HUES48 (cell line): Measurements from ENCODE around the gene MAP3K14.

ENCODE experiments used
- H3K27ac ChIP-seq: one replicate; pipeline ENCODE4 v1.7.0; 2013; ENCODE audit warnings: low read depth, low read length, inconsistent platforms
- H3K27me3 ChIP-seq: 2 replicates; pipeline ENCODE4 v1.6.1; 2013; ENCODE audit warnings: mild to moderate bottlenecking, low read length; ENCODE audit not compliant: control insufficient read depth, insufficient read depth
- H3K36me3 ChIP-seq: 2 replicates; pipeline ENCODE4 v1.6.1; 2013; ENCODE audit warnings: low read length; ENCODE audit not compliant: control insufficient read depth, insufficient read depth
- H3K4me1 ChIP-seq: 2 replicates; pipeline ENCODE4 v1.6.1; 2013; ENCODE audit warnings: mild to moderate bottlenecking, low read length; ENCODE audit not compliant: control insufficient read depth, insufficient read depth
- H3K4me3 ChIP-seq: 2 replicates; pipeline ENCODE4 v1.5.1; 2013; ENCODE audit warnings: mild to moderate bottlenecking, low read depth, low read length
- H3K9ac ChIP-seq: 2 replicates; pipeline ENCODE4 v1.6.1; 2013; ENCODE audit warnings: mild to moderate bottlenecking, low read depth, low read length, moderate library complexity
- H3K9me3 ChIP-seq: 2 replicates; pipeline ENCODE4 v1.6.1; 2013; ENCODE audit warnings: low read length; ENCODE audit not compliant: control insufficient read depth, insufficient read depth

MAP3K14 gene

DNA sequence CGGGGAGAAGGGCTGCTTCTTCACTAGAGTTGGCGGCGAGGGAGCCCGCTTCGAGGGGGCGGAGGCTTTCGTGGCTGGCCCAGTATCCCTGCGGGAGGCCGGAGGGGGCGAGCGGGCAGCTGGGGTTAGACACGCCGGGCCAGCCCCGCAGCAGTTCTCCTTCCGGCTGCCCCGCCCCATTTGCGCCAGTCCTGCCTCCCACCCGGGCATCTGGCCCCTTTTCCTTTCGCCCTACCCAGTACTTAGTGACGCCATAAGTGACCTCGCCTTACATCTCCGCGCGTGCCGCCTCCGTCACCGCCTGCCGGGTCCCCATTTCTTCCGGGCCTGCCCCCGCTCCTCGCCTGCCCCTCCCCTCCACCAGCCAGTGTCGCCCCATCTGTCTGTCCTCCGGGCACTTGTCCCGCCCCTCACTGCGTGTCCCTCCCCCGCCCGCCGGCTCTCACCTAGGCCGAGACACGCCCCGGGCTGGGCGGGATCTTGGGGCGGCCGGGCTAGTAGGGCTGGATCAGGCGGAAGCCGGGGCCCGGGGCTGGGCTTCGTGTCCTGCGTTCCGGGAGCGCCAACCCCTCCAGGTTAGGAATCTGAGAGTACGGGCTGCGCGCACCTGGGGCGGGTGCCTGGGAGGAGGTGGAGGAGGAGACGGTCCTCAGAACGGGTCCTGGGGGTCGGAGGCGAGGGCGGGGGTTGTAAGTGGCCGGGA is 69.2 kb downstream of the MAP3K14 start:
- Histone ChIP-seq H3K9me3 (no peaks in the 10 kb centered on the region), H3K27me3 (no peaks in the 10 kb centered on the region; the same call in 1 of the 2 replicates), H3K27ac (peak overlapping the region; percentile 93), H3K9ac (peak overlapping the region; percentile 82), H3K36me3 (peaks cover 11% of the 10 kb centered on the region), H3K4me3 (peak overlapping the region; percentile 88), H3K4me1 (peaks cover 12% of the 10 kb centered on the region)

DNA sequence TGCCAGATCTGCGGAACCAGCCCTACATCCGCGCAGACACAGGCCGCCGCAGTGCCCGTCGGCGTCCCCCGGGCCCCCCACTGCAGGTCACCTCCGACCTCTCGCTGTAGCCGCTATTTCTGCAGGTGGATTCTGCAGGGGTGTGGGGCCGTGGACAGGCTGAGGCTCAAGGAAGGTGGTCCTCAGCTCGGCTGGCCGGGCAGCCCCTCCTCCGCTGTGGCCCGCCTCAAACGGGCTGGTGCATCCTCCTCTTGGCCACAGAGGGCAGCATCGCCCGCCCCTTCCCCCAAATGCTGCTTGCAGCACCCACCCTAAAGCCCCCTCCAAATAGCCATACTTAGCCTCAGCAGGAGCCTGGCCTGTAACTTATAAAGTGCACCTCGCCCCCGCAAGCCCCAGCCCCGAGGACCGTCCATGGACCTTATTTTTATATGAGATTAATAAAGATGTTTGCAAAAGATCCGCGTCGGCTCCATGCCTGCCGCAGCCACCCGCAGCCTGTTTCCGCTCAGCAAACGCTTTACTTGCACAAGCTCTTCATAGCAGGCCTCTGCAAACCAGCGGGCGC is 69.9 kb downstream of the MAP3K14 start:
- Histone ChIP-seq H3K27ac (peak overlapping the region; percentile 93), H3K9me3 (no peaks in the 10 kb centered on the region), H3K9ac (peak overlapping the region; percentile 65), H3K4me3 (peak overlapping the region; percentile 88), H3K4me1 (peaks cover 12% of the 10 kb centered on the region), H3K36me3 (peaks cover 11% of the 10 kb centered on the region), H3K27me3 (no peaks in the 10 kb centered on the region; the same call in 1 of the 2 replicates)

DNA sequence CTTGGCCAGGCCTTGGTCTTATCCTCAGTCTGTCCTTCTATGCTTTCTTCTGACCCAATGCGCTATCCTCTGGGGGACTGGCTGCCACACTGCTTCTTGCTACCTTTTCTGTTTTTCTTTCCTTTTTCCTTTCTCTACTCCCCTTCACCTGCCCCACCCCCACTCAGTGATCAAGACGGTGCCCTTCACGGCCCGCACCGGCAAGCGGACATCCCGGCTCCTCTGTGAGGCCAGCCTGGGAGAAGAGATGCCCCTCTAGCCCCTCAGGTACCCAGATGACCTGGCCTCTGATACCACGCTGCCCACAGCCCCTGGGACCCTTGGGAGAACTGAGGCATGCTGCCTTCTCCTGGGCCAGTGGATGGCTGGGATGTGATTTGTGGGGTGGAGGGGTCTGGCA is 70.5 kb downstream of the MAP3K14 start:
- H3K9me3 ChIP-seq: no peaks in the 10 kb centered on the region
- peak overlapping the region; percentile 88 for H3K4me3 ChIP-seq
- H3K36me3 ChIP-seq: peaks cover 11% of the 10 kb centered on the region
- H3K27ac ChIP-seq: no peak overlapping the region
- peaks cover 12% of the 10 kb centered on the region for H3K4me1 ChIP-seq
- H3K9ac ChIP-seq: no peak overlapping the region
- no peaks in the 10 kb centered on the region; the same call in 1 of the 2 replicates for H3K27me3 ChIP-seq

DNA sequence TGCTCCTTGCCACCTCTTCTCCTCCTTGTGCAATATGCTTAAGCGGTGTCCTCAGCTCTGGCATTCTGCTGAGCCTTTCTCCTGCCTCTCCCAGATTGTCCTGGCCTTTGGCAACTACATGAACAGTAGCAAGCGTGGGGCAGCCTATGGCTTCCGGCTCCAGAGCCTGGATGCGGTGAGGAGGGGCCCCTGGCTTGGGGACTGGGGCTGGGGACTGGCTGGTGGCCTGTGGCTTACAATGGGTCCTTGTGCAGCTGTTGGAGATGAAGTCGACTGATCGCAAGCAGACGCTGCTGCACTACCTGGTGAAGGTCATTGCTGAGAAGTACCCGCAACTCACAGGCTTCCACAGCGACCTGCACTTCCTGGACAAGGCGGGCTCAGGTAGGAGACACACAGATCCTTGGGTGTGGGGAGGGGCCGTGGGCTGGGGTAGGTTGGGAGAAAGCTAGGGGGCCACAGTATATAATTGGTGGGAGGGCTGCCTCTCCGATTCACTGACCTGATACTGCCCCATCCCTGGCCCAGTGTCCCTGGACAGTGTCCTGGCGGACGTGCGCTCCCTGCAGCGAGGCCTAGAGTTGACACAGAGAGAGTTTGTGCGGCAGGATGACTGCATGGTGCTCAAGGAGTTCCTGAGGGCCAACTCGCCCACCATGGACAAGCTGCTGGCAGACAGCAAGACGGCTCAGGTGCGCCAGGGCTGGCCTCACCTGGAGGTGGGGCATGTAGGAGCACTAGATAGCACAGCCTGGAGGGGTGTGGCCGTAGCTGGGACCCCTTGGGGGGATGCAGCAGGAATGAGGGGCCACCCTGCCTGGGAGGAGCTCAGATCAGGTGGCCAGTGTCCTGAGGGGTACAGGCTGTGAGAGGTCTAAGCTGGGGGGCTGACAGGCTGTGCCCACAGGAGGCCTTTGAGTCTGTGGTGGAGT is 71.8 kb downstream of the MAP3K14 start:
- Histone ChIP-seq H3K36me3 (peaks cover 6% of the 10 kb centered on the region; the same call in 1 of the 2 replicates), H3K9ac (no peak overlapping the region), H3K27me3 (peaks cover 11% of the 10 kb centered on the region), H3K4me3 (no peak overlapping the region), H3K4me1 (peaks cover 18% of the 10 kb centered on the region), H3K9me3 (no peaks in the 10 kb centered on the region), H3K27ac (no peak overlapping the region)

DNA sequence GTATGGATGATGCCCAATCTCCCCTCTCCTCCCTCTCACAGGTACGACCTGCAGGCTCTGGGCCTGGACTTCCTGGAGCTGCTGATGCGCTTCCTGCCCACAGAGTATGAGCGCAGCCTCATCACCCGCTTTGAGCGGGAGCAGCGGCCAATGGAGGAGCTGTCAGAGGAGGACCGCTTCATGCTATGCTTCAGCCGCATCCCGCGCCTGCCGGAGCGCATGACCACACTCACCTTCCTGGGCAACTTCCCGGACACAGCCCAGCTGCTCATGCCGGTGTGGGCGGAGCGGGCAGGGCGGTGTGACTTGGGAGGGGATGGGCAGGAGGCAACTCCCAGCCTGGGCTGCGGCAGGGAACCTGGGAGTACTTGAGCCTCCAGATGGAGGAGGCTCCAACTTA is 73.1 kb downstream of the MAP3K14 start:
- H3K9ac ChIP-seq: no peak overlapping the region
- H3K27ac ChIP-seq: no peak overlapping the region
- no peak overlapping the region for H3K4me3 ChIP-seq
- H3K36me3 ChIP-seq: no peaks in the 10 kb centered on the region
- no peaks in the 10 kb centered on the region for H3K9me3 ChIP-seq
- peaks cover 17% of the 10 kb centered on the region for H3K4me1 ChIP-seq
- peaks cover 19% of the 10 kb centered on the region for H3K27me3 ChIP-seq

DNA sequence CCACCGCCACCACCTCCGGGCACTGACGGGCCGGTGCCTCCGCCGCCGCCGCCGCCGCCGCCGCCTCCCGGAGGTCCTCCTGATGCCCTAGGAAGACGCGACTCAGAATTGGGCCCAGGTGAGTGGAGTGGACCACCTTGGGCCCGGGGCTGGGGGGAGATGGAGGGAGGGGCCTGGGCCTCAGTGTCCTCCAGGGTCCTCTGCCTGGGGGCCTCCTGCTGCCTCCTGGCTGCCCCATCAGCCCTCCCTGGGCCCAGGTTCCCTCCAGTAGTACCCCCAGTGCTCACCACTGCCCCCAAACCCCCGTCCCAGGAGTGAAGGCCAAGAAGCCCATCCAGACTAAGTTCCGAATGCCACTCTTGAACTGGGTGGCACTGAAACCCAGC is 74.8 kb downstream of the MAP3K14 start:
- peaks cover 12% of the 10 kb centered on the region for H3K4me1 ChIP-seq
- H3K27ac ChIP-seq: no peak overlapping the region
- H3K27me3 ChIP-seq: peaks cover 30% of the 10 kb centered on the region
- no peak overlapping the region for H3K9ac ChIP-seq
- H3K9me3 ChIP-seq: no peaks in the 10 kb centered on the region
- H3K4me3 ChIP-seq: 0 out of 2 replicates have a peak overlapping the region, but pooled peaks have one; percentile 31
- no peaks in the 10 kb centered on the region for H3K36me3 ChIP-seq

DNA sequence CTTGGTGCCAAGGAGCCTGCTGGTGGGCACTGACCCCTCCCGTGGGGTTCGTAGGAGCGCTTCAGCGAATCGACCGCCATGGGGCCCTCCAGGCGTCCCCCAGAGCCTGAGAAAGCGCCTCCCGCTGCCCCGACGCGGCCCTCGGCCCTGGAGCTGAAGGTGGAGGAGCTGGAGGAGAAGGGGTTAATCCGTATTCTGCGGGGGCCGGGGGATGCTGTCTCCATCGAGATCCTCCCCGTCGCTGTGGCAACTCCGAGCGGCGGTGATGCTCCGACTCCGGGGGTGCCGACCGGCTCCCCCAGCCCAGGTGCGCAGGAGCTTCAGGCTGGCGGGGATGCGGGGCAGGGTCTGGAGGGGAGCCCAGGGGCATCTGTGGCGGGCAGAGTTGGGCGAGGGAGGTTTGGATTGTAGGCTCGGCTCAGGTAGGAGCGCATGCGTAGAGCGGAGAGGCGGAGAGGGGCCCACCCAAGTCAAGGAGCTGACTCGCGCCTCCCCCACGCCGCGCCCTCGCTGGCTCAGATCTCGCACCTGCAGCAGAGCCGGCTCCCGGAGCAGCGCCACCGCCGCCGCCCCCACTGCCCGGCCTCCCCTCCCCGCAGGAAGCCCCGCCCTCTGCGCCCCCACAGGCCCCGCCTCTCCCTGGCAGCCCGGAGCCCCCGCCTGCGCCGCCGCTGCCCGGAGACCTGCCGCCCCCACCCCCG is 75.3 kb downstream of the MAP3K14 start:
- H3K9me3 ChIP-seq: no peaks in the 10 kb centered on the region
- peak overlapping the region; percentile 68 for H3K4me3 ChIP-seq
- no peak overlapping the region for H3K9ac ChIP-seq
- H3K36me3 ChIP-seq: no peaks in the 10 kb centered on the region
- H3K27ac ChIP-seq: no peak overlapping the region
- peaks cover 8% of the 10 kb centered on the region for H3K4me1 ChIP-seq
- peaks cover 30% of the 10 kb centered on the region for H3K27me3 ChIP-seq

DNA sequence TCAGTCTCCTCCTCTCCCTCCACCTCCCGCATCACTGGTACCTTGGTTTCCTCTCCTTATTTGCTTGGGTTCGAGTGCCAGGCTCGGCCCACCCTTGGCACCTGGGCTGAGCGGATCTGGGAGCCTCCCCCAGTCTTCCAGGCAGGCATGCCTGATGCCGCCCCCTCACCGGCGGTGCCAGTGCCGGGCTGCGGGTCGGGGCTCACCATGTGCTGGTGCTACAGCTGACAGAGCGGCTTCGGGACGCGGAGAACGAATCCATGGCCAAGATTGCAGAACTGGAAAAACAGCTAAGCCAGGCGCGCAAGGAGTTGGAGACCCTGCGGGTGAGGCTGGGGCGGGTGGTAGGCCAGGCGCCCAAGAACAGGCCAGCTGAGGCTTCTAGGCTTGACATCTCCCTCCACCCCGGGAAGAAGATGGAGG is 75.9 kb downstream of the MAP3K14 start:
- no peaks in the 10 kb centered on the region for H3K36me3 ChIP-seq
- H3K27me3 ChIP-seq: peaks cover 30% of the 10 kb centered on the region
- peaks cover 8% of the 10 kb centered on the region for H3K4me1 ChIP-seq
- no peak overlapping the region for H3K27ac ChIP-seq
- H3K9me3 ChIP-seq: no peaks in the 10 kb centered on the region
- no peak overlapping the region for H3K9ac ChIP-seq
- H3K4me3 ChIP-seq: peak overlapping the region; percentile 68

DNA sequence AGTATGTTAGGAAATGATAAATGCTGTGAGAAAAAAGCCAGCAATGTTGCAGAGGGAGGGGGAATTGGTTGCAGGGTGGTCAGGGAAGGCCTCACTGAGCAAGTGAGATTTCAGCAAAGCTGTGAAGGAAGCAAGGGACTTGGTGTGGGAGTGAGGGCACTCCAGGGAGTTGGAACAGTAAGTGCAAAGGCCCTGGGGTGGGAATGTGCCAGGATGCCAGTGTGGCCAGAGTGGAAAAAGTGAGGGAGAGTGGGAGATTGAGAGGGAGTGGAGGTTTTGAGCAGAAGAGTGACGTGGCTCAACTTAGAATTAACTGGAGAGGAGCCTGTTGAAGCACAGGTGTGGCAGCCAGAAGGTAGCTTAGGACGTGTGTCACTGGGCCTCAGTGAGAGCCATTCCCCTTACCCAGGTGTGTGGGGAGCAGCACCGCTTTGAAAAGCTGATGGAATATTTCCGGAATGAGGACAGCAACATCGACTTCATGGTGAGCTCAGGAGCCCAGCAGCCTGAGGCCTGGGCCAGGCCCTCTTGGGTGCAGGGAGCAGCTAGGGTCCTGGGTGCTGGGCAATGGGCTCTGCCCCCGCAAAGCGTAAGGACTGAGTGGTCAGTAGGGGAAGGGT is 78.6 kb downstream of the MAP3K14 start:
- H3K4me3 ChIP-seq: no peak overlapping the region
- H3K9me3 ChIP-seq: no peaks in the 10 kb centered on the region
- H3K9ac ChIP-seq: no peak overlapping the region
- H3K27ac ChIP-seq: no peak overlapping the region
- H3K27me3 ChIP-seq: peaks cover 30% of the 10 kb centered on the region
- H3K4me1 ChIP-seq: peaks cover 10% of the 10 kb centered on the region
- no peaks in the 10 kb centered on the region for H3K36me3 ChIP-seq

DNA sequence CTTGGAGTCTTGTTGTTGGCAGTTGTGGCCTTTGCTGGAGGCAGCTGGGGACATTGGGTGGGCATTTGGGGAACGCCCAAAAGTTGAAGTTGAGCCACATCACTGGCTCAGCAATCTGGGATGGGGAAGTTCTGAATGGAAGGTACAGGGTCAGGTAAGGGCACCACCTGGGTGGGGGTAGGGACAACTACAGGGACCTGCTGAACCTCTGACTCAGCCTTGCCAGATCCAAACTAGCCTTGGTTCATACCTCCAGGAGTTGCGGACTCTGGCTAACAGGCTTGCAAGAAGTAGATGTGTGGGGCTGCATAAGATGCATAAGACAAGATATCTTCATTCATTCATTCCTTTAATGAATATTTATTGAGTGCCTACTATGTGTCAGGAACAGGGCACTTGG is 79.1 kb downstream of the MAP3K14 start:
- Histone ChIP-seq H3K4me1 (peaks cover 10% of the 10 kb centered on the region), H3K27ac (no peak overlapping the region), H3K9ac (no peak overlapping the region), H3K9me3 (no peaks in the 10 kb centered on the region), H3K36me3 (no peaks in the 10 kb centered on the region), H3K27me3 (peaks cover 30% of the 10 kb centered on the region), H3K4me3 (no peak overlapping the region)
